Measurements from ENCODE around the gene LRRC25.

GRCh38 chr19:18396471-18397241, 766 bp downstream of the LRRC25 start:
- TF ChIP-seq POLR2A (IDR thresholded peaks at IDR 0.05; ENCODE audit: extremely low read depth, insufficient read length) = no peak
- TF ChIP-seq CTCF (IDR thresholded peaks at IDR 0.05; ENCODE audit: low read depth, low read length) = no peak
